ENCODE data around the gene SLC35D2. TPM values are rescaled to one million over a fixed set of nuclear protein-coding genes. Genes with fewer than 3 reads are reported as not detected.

SLC35D2 gene
- total and polyA plus RNA-seq, 8 donors = 13.9 to 27.5 (median 21.2) TPM

- DNase-seq (no peak), ATAC-seq (no peak), FAIRE-seq (no peak)
- H3K4me3 ChIP-seq = no peak overlapping the region
- no peaks in the 10 kb centered on the region for H3K9me3 ChIP-seq
- 87% methylated on average over 8 of the region's 8 CpGs for WGBS, 2 donors
- no peaks in the 10 kb centered on the region for H3K27me3 ChIP-seq
- peaks cover 0 to 6% (median 0%) of the 10 kb centered on the region in 3 donors for H3K4me1 ChIP-seq
- no peaks in the 10 kb centered on the region for H3K36me3 ChIP-seq
- H3K27ac ChIP-seq = no peak overlapping the region
- intact Hi-C loops (cut with DNase I) = no loop called here
- TF ChIP-seq CTCF (IDR thresholded peaks at IDR 0.05) = no peak
Measured at GRCh38 chr9:96412174-96412913, 28.8 kb upstream of the SLC35D2 start.

- ATAC-seq = no peak
- 83 to 92% methylated on average over 5 of the region's 5 CpGs for WGBS, 2 donors
- Histone ChIP-seq H3K27ac (no peak overlapping the region), H3K9me3 (no peaks in the 10 kb centered on the region), H3K4me1 (peaks cover 0 to under 1% (median 0%) of the 10 kb centered on the region in 3 donors), H3K36me3 (no peaks in the 10 kb centered on the region), H3K27me3 (no peaks in the 10 kb centered on the region), H3K4me3 (no peak overlapping the region)
- FAIRE-seq = no peak
- no peak for DNase-seq
- intact Hi-C loops (cut with DNase I) = no loop called here
- no peak for TF ChIP-seq CTCF (IDR thresholded peaks at IDR 0.05)
Measured at GRCh38 chr9:96411129-96411838, 27.8 kb upstream of the SLC35D2 start.

GRCh38 chr9:96408409-96409280 is 25.1 kb upstream of the SLC35D2 start:
- WGBS, 2 donors = 75 to 77% methylated on average over 9 of the region's 9 CpGs
- no peak for FAIRE-seq
- H3K27me3 ChIP-seq = no peaks in the 10 kb centered on the region
- DNase-seq = no peak
- intact Hi-C loops (cut with DNase I) = no loop called here
- no peaks in the 10 kb centered on the region for H3K9me3 ChIP-seq
- no peak for ATAC-seq
- H3K27ac ChIP-seq = no peak overlapping the region
- no peak overlapping the region for H3K4me3 ChIP-seq
- no peaks in the 10 kb centered on the region for H3K36me3 ChIP-seq
- H3K4me1 ChIP-seq = no peaks in the 10 kb centered on the region
- no peak for TF ChIP-seq CTCF (IDR thresholded peaks at IDR 0.05)

- Histone ChIP-seq H3K9me3 (no peaks in the 10 kb centered on the region), H3K27me3 (no peaks in the 10 kb centered on the region), H3K36me3 (no peaks in the 10 kb centered on the region), H3K27ac (no peak overlapping the region), H3K4me3 (no peak overlapping the region), H3K4me1 (no peaks in the 10 kb centered on the region)
- ATAC-seq (no peak), FAIRE-seq (no peak), DNase-seq (no peak)
- intact Hi-C loops (cut with DNase I) = no loop called here
- no peak for TF ChIP-seq CTCF (IDR thresholded peaks at IDR 0.05)
Measured at GRCh38 chr9:96400132-96400910, 16.8 kb upstream of the SLC35D2 start.

Data from pancreas (tissue), 10 donors.